Measurements from ENCODE around the gene RICTOR.

Gene RICTOR

DNA sequence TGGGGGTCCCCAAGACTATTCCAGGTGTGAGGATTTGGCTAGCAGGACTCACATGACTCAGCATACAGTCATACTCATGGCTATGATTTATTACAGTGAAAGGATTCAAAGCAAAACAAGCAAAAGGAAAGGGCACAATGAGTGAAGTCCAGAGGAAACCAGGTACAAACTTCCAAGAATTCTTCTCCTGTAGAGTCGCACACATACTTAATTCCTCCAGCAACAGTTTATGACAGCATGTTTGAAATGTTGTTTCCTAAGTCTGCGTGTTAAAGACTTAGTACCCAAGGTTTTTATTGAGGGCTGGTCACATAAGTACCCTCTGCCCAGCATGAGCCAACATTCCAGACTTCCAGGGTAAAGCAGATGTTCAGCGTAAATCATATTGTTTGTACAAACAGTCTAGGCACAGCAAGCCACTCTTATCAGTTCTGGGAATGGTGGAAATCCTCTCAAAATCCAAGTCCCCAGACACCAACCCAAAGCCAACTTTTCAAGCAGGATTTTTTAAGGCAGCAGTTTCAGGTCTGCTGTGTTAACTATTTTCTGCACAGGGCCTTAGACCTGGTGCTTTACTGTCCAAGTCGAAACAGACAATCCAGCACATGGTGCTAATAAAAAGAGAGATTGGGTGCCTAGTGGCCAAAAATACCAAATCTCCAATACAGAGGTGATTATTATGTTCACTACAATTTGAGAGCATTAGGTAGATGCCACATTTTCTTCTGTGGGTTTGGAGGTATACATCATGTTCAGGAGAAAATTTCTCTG, 18.6 kb upstream of the RICTOR start:
- no peak for DNase-seq

DNA sequence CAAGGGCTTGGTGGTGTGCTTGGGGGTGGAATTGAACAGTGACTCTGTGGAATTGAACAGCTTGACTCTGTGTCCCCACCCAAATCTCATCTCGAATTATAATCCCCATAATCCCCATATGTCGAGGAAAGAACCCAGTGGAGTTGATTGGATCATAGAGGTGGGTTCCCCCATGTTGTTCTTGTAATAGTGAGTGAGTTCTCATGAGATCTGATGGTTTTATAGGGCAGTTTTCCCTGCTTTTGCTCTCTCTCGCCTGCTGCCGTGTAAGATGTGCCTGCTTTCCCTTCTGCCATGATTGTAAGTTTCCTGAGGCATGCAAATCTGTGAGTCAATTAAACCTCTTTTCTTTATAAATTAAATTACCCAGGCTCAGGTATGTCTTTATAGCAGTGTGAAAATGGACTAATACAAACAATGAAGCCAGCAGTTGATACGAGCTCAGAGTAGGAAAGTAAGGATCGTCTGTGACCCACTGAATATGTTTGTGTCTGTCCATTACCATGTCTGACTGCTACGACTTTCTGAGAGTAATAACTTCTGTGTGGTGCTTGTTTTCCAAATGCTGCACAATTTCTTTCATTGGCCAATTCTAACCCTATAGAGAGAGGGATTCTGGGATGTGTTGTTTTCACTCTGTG, 17.9 kb upstream of the RICTOR start:
- no peak for DNase-seq

GRCh38 chr5:39083968-39084367, 9.8 kb upstream of the RICTOR start:
- no peak for DNase-seq

DNA sequence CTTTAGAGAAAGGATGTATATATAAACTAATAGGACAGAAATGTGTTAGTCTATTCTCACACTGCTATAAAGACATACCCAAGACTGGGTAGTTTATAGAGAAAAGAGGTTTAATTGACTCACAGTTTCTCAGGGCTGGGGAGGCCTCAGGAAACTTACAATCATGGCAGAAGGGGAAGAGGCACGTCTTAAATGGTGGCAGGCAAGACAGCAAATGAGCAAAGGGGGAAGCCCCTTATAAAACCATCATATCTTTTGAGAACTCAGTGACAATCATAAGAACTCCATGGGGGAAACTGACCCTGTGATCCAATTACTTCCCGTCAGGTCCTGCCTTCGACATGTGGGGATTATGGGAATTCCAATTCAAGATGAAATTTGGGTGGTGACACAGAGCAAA, 8.8 kb upstream of the RICTOR start:
- no peak for DNase-seq

- no peak for DNase-seq
Observed at GRCh38 chr5:39080597-39081204, 6.5 kb upstream of the RICTOR start.

GRCh38 chr5:39080168-39080567, 6.0 kb upstream of the RICTOR start:
- no peak for DNase-seq

DNA sequence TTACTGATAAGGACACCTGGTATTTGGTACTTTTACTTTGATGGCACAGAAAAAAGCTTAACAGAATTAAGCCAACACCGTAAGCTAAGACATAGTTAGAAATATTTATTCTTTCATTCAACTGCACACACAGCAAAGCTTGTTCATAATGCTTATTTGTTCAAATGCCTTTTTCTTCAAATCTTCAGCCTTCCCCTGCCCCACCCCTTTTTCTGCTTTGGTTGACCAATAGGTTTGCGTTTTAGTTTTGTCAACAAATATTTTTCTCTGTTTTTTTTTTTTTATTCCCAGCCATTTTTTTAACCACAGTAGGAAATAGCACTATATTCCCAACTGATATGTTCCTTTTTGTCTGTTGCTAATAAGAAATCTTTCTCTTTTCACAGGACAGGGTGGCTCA, 4.9 kb upstream of the RICTOR start:
- no peak for DNase-seq

DNA sequence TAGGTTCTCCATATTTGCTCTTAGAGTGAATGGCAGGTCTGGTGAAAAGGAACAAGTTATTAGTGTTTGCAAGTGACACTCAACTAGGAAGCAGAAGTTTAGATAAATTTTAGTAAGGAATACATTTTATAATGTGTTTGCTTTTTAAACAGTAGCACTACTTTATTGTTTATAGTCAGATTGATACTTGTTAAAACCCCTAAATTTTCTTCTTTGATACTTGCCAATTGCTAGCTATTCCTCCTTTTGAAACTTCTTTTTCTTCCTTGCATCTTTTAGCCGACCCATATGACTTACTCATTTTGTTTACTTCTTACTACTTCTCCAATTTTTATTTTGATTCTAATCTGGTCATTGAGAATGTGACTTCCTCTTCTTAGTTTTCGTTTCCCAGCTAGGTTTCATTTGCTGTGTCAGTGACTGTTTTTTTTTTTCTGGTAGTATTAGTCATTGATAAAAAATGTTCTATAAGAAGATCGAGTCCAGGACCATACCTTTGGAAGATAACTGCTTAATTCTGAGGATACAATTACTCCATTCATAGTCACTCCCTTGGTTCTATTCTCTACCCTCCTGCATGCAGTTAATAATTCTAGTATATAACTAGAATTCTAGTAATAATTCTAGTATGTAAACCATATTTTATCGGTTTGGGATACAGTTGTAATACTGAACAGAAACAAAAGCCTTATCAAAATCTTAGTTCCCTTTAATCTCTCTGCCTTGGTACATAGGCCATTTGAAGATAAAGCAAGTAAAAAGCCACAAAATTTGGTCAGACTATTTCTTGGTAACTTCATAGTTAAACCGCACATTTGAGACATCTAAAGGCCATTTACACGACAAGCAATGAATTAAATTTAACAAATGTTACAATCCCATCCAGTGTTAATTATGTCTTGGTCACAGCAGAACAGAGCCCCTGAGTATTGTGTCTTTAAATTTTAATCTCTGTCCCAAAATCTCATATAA, 2.8 kb upstream of the RICTOR start:
- no peak for DNase-seq

DNA sequence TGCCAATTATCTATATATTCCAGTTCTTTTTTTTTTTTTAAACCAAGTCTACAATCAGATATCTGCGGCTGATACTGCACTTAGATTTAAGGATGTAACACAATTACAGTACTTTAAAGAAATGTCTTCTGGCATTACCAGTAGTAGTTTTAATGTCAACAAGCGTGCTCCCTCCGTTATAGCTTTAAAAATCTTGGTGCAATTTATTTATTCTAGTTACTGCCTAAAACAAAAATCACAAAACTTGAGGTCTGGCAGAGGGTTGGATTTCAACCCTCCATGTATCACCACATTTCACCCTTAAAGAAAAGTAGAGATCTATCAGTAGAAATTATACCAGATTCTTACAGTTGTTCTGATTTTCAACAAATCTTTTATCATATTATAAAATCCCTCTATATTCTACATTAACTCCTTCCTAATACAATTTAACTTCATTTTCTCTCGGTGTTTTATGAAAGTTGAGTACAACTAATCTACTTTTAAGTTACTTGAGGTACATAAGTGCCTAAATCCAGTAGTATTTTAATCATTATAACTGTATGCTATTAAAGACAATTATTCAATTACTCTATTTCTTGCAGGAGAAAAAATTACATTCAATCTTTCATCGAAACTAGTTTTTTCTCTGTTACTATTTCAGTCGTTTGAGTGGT, 2.0 kb upstream of the RICTOR start:
- DNase-seq = no peak

DNA sequence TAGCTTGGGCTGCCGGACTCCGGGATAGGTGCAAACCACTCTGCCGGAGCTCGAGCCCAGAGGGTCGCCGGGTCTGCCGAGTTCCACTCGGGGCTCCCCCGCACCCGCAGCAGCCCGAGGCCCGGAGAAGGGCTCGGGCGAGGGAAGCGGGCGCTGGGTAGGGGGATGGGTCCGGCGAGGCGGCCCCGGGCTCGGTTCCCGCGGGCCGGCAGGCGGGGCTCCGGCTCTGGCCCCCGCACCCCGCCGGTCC, 507 bp downstream of the RICTOR start:
- no peak for DNase-seq

DNA sequence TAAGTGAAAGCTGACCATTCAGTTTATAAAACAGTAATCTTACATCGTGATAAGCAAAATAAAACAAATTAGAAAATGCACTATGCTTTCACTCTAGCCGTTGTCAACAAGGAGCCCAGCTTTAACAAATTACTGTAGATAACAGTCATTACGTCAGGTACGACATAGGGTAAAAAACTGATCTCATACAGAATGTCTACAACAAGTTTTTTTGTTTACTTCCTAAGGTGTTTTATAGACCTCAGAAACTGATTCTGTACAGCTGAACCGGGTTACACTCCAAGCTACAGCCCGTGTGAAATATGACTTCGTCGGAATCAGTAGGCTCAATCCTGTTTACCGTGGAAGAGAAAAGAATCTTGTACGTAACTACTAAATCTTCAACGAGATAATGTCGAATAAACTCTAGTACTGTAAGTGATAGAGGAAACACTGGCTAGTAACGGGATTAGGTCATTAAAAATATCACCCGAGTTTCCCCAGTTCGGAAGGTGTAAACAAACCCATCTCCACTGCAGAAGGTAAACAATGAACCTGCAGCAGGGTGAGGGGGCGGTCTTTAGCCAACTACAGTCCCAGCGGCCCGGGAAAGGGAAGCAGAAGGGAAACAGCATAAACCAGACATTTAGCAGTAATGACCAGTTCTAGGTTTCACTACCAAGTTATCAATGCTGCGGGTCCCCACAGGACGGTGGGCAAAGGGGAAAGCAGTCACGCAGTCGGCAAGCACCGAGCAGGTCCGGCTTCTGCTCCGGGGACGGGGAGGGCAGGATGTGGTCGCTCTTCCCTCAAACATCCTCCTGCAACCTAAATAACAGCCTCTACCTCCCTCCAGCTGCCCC, 1.1 kb downstream of the RICTOR start:
- DNase-seq = no peak

DNA sequence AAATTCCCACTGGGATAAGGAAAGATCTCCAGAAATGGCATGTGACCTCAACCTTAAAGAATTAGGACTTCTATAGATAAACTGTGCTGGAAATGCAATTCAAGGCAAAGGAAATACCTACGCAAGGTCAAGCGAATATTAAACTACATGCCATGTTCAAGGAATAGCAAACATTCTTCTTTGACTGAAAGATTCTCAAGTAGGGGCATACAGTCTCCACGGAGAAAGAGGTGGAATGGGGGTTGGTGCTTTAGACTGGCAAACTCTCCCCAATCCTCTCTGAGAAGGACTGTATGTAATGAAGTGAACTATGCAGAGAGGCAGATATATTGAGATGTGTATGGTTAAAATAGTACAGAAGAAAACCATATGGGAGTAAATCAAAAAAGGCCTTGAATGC, 6.1 kb downstream of the RICTOR start:
- no peak for DNase-seq

DNA sequence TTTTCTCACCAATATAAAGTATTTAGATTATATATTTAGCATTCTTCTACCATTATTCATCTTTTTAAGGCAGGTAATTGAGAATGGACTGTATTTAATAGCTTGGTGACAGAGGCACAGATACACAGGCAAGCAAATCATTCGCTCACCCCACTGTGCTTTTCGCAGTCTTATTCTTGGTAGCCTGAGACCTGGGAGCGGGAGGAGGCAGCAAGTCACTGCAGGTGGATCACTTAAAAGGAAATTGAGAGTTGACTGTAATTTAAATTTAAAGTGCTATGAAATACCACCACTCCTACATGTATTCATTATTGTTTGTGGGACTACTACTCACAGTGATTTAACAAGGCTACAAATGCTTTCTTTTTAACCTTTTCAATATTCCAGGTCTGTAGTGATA, 9.7 kb downstream of the RICTOR start:
- no peak for DNase-seq

GRCh38 chr5:39063037-39063436, 11.2 kb downstream of the RICTOR start:
- DNase-seq = no peak

- DNase-seq = no peak
Observed at GRCh38 chr5:39062530-39062929, 11.7 kb downstream of the RICTOR start.

GRCh38 chr5:39062104-39062503, 12.1 kb downstream of the RICTOR start:
- no peak for DNase-seq

DNA sequence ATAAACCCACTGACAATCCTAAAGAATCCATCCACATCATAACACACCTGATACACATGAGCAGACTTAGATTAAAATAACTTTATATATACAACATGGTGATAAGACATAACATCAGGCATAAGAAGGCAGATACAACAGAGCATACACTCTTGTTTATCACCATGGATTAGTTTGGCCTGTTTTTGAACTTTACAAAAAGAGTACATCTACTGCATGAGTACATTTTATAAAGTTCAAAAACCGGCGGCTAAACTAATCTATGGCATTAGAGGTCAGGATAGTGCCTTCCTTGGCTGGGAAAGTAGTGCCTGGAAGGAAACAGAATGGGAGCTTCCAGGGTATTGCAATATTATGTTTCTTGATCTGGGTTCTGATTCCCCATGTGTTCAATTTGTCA, 15.1 kb downstream of the RICTOR start:
- no peak for DNase-seq

DNA sequence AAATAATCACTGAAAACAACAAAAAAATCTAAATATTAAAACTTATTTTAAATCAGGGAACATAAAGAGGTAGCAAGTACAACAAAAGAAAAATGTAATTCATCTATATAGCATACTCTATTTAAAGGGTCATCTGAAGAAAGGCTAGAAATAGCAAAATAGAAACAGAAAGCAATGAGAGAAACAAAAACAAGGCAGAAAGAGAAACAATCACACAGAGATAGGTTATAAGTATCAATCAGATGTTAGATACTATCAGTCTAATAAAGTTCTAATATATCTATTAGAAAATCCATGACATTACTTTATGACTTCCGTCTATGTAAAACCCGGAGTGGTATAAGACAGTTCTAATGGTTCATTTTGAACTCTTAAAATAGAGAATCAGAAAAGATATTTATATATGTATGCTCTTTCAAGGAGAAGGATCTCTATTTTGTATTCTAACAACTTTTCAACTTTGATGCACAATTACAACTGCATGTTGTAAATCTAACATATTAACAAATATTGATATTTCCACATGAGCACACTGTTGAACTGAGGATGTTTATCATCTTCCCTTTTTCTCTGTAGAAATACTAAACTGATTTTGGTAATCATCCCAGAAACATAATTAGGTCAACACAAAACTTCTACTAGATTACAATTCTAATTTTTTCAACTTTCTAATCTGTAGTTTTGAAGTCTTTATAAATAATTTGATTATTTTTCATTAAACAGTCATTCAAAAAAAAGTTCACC, 15.8 kb downstream of the RICTOR start:
- DNase-seq = no peak

GRCh38 chr5:39057734-39058133, 16.5 kb downstream of the RICTOR start:
- no peak for DNase-seq

- DNase-seq = no peak
Observed at GRCh38 chr5:39055768-39056398, 18.3 kb downstream of the RICTOR start.
